GM10266 (cell line): ENCODE measurements around the gene TNS3.
A peak's percentile ranks its signal among the peaks of the same experiment; 100 is the strongest.

ENCODE experiments used
- DNase-seq: peaks from one replicate; pipeline ENCODE4 v3.0.0; 2012; ENCODE audit errors: extremely low spot score
- CTCF ChIP-seq: IDR thresholded peaks from 2 replicates; pipeline ENCODE4 v1.5.1; 2012; ENCODE audit warnings: mild to moderate bottlenecking, low read depth; ENCODE audit not compliant: control insufficient read depth, insufficient read depth; ENCODE audit errors: missing control alignments

The TNS3 gene

DNA sequence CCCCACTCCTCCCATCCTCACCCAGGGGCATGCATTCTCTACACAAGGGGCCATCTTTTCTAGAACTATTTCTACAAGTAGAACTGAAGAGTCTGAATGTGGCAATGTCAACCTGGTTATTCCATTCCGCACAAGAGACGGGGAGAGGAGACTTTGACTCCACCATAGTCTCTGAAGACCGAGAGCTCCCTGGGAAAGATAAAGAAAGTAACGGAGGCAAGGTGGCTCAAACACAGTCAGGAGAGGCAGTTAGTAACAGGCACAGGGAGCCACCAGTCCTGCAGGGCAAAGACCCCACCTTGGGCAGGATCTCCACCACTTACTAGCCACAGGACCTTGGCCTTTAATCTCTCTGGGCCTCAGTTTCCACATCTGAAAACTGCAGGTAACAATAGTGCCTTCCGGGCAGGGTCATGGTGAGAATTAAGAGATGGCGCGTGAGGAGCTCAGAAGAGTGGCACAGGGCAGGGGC is 100.3 kb downstream of the TNS3 start:
- no peak for TF ChIP-seq CTCF

GRCh38 chr7:47480576-47481538 is 101.1 kb downstream of the TNS3 start:
- TF ChIP-seq CTCF, result no peak
- DNase-seq, result peak; percentile 67

More for the DNA sequence above, 100.3 kb downstream of the TNS3 start:
- no peak for DNase-seq

- TF ChIP-seq CTCF, result peak; percentile 8
- DNase-seq, result no peak
Measured at GRCh38 chr7:47479821-47480575, 101.9 kb downstream of the TNS3 start.

- no peak for DNase-seq
- TF ChIP-seq CTCF, result no peak
Measured at GRCh38 chr7:47478926-47479711, 102.8 kb downstream of the TNS3 start.

DNA sequence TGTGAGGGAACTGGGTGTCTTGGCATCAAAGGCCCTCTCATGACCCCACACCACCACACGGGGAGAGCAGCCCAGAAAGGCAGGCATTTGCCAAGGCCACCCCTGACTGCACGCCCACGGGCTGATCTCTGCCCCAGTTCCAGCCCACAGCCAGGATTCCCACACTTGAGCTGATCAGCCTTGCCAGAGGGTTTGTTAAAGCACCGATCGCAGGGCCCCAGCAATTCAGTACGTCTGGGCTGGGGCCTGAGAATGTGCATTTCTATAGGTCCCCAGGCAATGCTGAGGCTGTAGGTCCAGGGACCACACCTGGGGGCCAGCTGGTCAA is 103.9 kb downstream of the TNS3 start:
- no peak for DNase-seq
- no peak for TF ChIP-seq CTCF

- DNase-seq, result no peak
- no peak for TF ChIP-seq CTCF
Measured at GRCh38 chr7:47477191-47478016, 104.5 kb downstream of the TNS3 start.
